ENCODE measurements around the gene TBPL2. TPM values are rescaled to one million over a fixed set of nuclear protein-coding genes. Genes with fewer than 3 reads are reported as not detected.
"Not testable (repeated sequence)": the region's sequence is repeated elsewhere in the genome, so short reads cannot be mapped to it uniquely, and the experiment has no call there.

TBPL2 gene
- total RNA-seq, 2 experiments from 2014 or later: not detected

DNA sequence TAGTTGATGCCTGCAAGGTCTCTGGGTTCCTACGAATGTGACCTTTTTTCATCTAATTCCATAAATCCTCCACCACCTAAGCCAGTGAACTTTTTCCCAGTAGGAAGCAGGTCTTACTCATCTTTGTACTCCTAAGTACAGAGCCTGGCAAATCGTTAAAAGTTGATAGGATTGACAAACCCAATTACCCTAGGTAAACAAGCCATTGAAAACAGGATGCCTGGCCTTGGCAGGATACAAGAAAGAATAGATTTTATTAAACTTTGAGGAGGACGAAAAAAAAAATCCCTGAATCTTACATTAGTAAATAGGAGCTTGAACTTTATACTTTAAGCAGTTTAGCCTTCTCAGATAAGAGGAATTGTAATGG is 5.6 kb downstream of the TBPL2 start:
- ChIA-PET CTCF (interaction anchor here (0.5 to 5.6 kb wide), 5 partner anchors 11 to 1524 kb away, joined by 3 to 30 read pairs (median 4); no protein-coding TSS in a partner anchor), POLR2A (no interaction called here)
- no peak overlapping the region for H3K27ac Mint-ChIP-seq
- H3K27me3 Mint-ChIP-seq: no peaks in the 10 kb centered on the region
- H3K4me3 Mint-ChIP-seq: no peak overlapping the region
- H3K4me1 Mint-ChIP-seq: peaks cover 23% of the 10 kb centered on the region
- DNase-seq: no peak
- no peaks in the 10 kb centered on the region for H3K36me3 Mint-ChIP-seq (ENCODE audit: low read depth)
- H3K9me3 Mint-ChIP-seq: no peaks in the 10 kb centered on the region

DNA sequence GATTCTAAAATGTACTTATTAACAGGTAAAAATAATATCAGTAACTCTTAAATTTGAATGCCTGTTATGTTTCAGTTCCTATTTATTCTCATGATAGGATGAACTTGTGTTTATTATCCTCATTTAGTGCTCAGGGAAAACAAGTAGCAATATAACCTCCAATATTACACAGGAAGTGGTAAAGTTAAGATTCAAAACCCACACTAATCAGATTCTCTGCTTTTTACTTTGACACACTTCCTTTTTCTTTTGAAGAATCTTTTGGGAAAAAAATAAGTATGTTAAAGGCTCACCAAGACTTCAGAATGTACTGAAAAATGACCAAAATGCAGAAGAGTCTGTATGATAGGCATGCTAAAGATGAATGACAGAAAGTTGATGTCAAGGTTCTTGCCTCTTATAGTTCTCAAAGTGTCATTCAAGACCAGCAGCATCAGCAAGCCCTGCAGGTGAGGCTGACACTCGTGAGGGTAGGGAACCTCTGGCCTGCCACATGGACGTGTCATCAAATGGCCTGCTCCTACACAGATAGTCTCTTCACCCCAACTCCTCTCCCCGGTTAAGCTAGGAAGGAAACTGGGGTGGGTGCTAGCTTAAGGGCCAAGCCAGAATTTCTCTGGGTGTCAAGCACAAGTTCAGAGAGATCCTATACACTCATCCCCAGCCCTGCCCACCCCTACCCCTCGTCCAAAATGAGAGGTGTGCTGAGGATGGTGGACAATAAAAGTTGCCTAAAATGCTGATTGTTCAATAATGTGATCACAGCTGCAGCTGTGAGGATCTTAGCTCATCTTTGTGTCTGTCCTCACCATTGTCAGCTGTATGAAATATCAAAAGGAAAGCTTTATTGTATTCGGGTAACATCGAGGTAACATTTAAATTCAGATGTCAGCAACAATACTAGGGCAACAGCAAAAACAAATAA is 6.3 kb downstream of the TBPL2 start:
- Mint-ChIP-seq H3K27ac (peak overlapping the region; percentile 49), H3K4me3 (no peak overlapping the region)
- POLR2A ChIA-PET: no interaction called here

DNA sequence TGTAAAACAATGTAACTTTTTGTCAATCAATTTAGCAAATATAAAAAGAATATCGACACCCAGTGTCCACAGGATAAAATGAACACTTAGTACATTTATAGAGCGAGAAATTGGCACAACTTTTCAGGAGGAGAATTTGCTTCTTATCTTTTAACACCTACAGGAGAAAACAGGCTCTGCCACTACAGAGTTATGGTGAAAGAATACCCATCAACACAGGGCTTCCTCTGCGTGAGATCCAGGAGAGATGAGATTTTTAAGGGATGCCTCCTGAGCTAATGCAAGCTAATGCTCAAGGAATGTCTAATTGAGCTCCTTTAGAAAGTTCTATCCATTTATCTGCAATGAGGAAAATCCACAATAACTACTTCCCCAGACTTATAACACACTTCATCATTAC is 7.8 kb downstream of the TBPL2 start:
- ChIA-PET CTCF (interaction anchor here (0.8 to 5.6 kb wide), 3 partner anchors 14 to 223 kb away, joined by 3 to 30 read pairs (median 3); no protein-coding TSS in a partner anchor), POLR2A (no interaction called here)
- no peak overlapping the region for H3K4me3 Mint-ChIP-seq
- no peaks in the 10 kb centered on the region for H3K9me3 Mint-ChIP-seq
- no peaks in the 10 kb centered on the region for H3K36me3 Mint-ChIP-seq (ENCODE audit: low read depth)
- peaks cover 23% of the 10 kb centered on the region for H3K4me1 Mint-ChIP-seq
- DNase-seq: no peak
- H3K27ac Mint-ChIP-seq: no peak overlapping the region
- H3K27me3 Mint-ChIP-seq: no peaks in the 10 kb centered on the region

More for the DNA sequence above, 6.3 kb downstream of the TBPL2 start:
- no peaks in the 10 kb centered on the region for H3K36me3 Mint-ChIP-seq (ENCODE audit: low read depth)
- no peaks in the 10 kb centered on the region for H3K27me3 Mint-ChIP-seq
- no peak for DNase-seq
- CTCF ChIA-PET: interaction anchor here (0.5 to 5.6 kb wide), 6 partner anchors 12 to 1523 kb away, joined by 3 to 30 read pairs (median 4); no protein-coding TSS in a partner anchor
- H3K9me3 Mint-ChIP-seq: no peaks in the 10 kb centered on the region
- peaks cover 23% of the 10 kb centered on the region for H3K4me1 Mint-ChIP-seq

DNA sequence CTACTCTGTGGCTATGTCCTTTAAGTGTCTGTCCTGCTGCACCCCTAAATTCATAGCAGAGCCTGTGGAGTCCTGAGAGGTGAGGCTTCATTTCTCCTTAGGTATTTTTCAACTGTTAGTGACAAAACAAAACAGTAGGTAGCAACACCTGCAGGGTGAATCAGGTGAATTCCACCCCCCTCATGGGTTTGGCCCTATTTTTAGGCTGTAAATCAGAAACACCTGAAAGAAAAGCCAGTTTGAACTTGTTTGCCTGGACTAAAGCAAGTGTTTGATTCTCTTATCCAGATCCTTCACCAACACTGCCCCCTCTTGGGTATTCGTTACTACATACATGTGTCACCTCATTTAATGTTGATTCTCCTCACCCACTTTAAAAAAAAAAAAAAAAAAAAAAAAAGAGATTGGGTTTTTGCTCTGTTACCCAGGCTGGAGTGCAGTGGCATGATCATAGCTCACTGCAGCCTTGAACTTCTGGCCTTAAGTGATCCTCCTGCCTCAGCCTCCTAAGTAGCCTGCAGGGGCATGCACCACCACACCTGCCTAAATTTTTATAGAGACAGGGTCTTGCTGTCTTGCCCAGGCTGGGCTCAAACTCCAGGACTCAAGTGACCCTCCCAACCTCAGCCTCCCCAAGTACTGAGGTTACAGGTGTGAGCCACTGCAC is 10.3 kb downstream of the TBPL2 start:
- H3K36me3 Mint-ChIP-seq (ENCODE audit: low read depth): no peaks in the 10 kb centered on the region
- H3K4me1 Mint-ChIP-seq: peaks cover 23% of the 10 kb centered on the region
- ChIA-PET POLR2A (no interaction called here), CTCF (interaction anchor here (0.8 to 2.1 kb wide), 4 partner anchors 9 to 217 kb away, joined by 3 to 11 read pairs (median 6); no protein-coding TSS in a partner anchor)
- H3K9me3 Mint-ChIP-seq: no peaks in the 10 kb centered on the region
- no peaks in the 10 kb centered on the region for H3K27me3 Mint-ChIP-seq
- peak; percentile 41 for DNase-seq
- no peak overlapping the region for H3K4me3 Mint-ChIP-seq
- no peak overlapping the region for H3K27ac Mint-ChIP-seq

DNA sequence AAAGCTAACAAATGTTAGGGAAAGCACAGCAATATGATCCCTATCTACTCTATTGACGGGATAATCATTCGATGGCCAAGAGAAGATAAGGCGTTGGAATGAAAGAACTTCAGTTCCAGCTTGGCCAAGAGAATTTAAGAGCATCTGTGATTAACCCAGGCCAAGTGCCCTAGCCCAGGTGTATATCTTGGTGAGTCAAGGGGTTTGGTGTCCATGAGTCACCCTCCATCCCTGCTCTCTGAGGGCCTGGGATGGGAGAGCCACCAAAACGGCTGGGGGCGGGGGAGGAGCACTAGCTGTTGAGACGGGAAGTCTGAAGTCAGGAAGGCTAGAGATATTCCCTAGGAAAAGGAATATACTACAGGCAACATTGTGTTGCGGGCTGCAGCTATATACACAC is 13.0 kb downstream of the TBPL2 start:
- H3K27me3 Mint-ChIP-seq: no peaks in the 10 kb centered on the region
- POLR2A ChIA-PET: no interaction called here
- peaks cover 3% of the 10 kb centered on the region for H3K4me1 Mint-ChIP-seq
- H3K36me3 Mint-ChIP-seq (ENCODE audit: low read depth): no peaks in the 10 kb centered on the region
- DNase-seq: no peak
- H3K9me3 Mint-ChIP-seq: no peaks in the 10 kb centered on the region
- CTCF ChIA-PET: interaction anchor here (0.6 to 3.5 kb wide), 4 partner anchors 10 to 181 kb away, joined by 3 to 13 read pairs (median 4); no protein-coding TSS in a partner anchor
- H3K27ac Mint-ChIP-seq: no peak overlapping the region
- H3K4me3 Mint-ChIP-seq: no peak overlapping the region

DNA sequence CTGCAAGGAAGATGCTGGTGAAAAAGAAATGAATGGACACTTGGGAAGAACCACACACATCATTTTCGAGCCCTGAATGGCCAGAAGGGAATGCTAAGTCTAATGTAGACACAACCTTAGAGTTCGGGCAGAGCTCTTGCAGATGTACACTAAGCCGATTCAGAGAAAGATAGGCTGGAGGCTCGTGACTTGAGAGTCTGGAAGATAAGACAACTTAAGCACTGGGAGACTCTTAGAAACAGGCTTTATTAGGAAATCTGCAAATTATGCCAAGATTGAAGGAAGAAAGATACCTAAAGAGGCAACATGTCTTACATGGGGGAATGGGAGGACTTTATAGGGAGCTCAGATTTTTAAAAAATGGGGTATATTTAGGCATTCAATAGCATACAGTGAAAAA is 13.5 kb downstream of the TBPL2 start:
- no peak overlapping the region for H3K4me3 Mint-ChIP-seq
- no peaks in the 10 kb centered on the region for H3K9me3 Mint-ChIP-seq
- POLR2A ChIA-PET: interaction anchor here (0.5 kb wide), 1 partner anchor 174 kb away, joined by 3 read pairs; no protein-coding TSS in a partner anchor
- CTCF ChIA-PET: interaction anchor here (0.8 to 3.5 kb wide), 4 partner anchors 10 to 183 kb away, joined by 3 to 13 read pairs (median 4); no protein-coding TSS in a partner anchor
- no peak overlapping the region for H3K27ac Mint-ChIP-seq
- DNase-seq: no peak
- peaks cover 3% of the 10 kb centered on the region for H3K4me1 Mint-ChIP-seq
- H3K27me3 Mint-ChIP-seq: no peaks in the 10 kb centered on the region
- no peaks in the 10 kb centered on the region for H3K36me3 Mint-ChIP-seq (ENCODE audit: low read depth)

DNA sequence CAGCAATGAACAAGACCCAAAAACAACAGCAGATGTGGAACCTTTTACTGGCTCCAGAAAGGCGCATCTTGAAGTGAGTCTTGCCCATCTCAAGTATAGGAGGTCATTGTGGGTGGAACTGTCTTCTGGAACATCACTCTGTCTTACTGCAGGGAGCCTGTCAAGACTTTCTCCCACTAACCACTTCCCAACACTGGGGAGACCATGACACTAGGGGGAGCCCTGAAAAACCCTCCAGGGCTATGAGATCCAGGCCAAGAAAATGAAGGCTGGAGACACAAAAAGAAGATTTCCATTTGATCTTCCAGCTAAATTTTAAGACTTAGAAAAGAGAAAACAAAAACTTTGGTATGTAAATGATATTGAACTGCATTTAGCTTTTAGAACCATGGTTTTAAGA is 15.3 kb downstream of the TBPL2 start:
- no peaks in the 10 kb centered on the region for H3K9me3 Mint-ChIP-seq
- H3K27ac Mint-ChIP-seq: no peak overlapping the region
- H3K4me1 Mint-ChIP-seq: peaks cover 3% of the 10 kb centered on the region
- DNase-seq: no peak
- no peak overlapping the region for H3K4me3 Mint-ChIP-seq
- CTCF ChIA-PET: interaction anchor here (0.5 to 1.4 kb wide), 3 partner anchors 9 to 212 kb away, joined by 3 to 4 read pairs (median 4); no protein-coding TSS in a partner anchor
- H3K27me3 Mint-ChIP-seq: no peaks in the 10 kb centered on the region
- POLR2A ChIA-PET: interaction anchor here (1.1 kb wide), 1 partner anchor 9 kb away, joined by 3 read pairs; no protein-coding TSS in a partner anchor
- H3K36me3 Mint-ChIP-seq (ENCODE audit: low read depth): no peaks in the 10 kb centered on the region

DNA sequence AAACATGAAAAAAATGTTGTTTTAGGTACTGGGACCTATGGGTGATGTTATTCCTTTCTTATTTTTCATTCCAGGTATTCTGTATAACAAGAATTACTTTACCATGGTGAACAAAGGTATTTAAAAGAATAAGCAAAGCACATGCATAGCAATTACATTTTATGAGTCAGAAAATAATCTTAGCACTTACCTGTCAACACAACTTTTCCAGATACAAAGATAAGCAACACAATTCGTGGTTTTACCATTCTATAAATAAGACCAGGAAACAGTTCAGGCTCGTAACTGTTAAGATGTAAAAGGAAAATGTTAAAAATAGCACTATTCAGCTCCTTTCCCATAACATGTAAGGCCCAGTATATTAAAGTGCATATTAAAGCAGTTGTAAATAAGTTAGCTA is 16.4 kb downstream of the TBPL2 start:
- no peak for DNase-seq
- Mint-ChIP-seq H3K27ac (no peak overlapping the region), H3K27me3 (no peaks in the 10 kb centered on the region), H3K4me3 (no peak overlapping the region), H3K36me3 (ENCODE audit: low read depth) (no peaks in the 10 kb centered on the region), H3K9me3 (no peaks in the 10 kb centered on the region), H3K4me1 (no peaks in the 10 kb centered on the region)
- ChIA-PET CTCF (no interaction called here), POLR2A (no interaction called here)

DNA sequence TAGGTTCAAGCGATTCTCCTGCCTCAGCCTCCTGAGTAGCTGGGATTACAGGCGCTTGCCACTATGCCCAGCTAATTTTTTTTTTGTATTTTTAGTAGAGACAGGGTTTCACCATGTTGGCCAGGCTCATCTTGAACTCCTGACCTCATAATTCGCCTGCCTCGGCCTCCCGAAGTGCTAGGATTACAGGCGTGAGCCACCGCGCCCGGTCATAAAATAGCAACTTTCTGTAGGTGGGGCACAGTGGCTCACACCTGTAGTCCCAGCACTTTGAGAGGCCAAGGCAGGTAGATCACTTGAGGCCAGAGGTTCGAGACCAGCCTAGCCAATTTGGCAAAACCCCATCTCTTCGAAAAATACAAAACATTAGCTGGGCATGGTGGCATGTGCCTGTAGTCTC is 18.1 kb downstream of the TBPL2 start:
- H3K27me3 Mint-ChIP-seq; H3K4me3 Mint-ChIP-seq; H3K36me3 Mint-ChIP-seq (ENCODE audit: low read depth); CTCF ChIA-PET; H3K27ac Mint-ChIP-seq; H3K4me1 Mint-ChIP-seq; DNase-seq; H3K9me3 Mint-ChIP-seq: not testable (repeated sequence)
- POLR2A ChIA-PET: interaction anchor here (0.9 kb wide), 1 partner anchor 68 kb away, joined by 3 read pairs; no protein-coding TSS in a partner anchor

DNA sequence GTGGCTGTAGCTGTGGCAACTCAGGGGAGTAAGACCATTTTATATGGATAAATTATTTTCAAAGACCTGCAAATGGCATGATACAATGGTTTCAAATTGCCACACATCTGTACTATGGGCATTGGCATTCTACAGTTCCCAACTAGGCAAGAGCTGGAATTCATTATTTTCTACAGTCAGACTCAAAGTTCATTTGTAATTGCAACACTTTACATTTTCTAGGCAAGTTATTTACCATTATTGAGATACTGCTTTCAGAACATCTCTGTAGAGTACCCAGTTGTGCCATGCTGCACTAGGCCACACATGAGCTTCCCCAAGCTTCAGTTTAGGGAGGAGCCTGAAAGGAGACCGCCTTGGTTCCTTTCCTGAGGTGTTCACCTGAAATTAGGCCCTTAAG is 20.8 kb downstream of the TBPL2 start:
- Mint-ChIP-seq H3K27ac (no peak overlapping the region), H3K4me3 (no peak overlapping the region), H3K27me3 (peaks cover 2% of the 10 kb centered on the region), H3K36me3 (ENCODE audit: low read depth) (no peaks in the 10 kb centered on the region), H3K9me3 (no peaks in the 10 kb centered on the region), H3K4me1 (peaks cover 2% of the 10 kb centered on the region)
- no peak for DNase-seq
- CTCF ChIA-PET: interaction anchor here (1.3 to 1.6 kb wide), 4 partner anchors 9 to 174 kb away, joined by 3 to 5 read pairs (median 4); no protein-coding TSS in a partner anchor
- POLR2A ChIA-PET: interaction anchor here (2.0 kb wide), 1 partner anchor 9 kb away, joined by 6 read pairs; no protein-coding TSS in a partner anchor

DNA sequence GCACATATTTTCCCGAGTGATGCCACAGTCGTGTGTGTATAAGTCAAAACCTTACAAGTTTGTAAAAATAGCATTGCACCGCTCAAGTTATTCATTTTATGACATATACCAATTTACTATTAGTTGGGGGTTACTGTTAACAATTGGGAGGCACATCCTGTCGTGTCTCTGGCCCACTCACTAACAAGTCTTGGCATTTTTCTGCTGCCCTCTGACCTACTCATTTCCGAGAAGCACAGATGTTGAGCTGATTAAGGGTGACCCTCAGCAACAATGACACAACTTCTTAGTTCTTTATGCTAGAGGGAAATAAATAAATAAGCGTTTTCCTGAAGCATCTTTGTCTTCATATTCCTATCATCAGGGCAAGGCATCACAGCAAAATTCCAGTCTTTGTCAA is 22.0 kb downstream of the TBPL2 start:
- H3K4me3 Mint-ChIP-seq: no peak overlapping the region
- H3K4me1 Mint-ChIP-seq: peaks cover 2% of the 10 kb centered on the region
- no peaks in the 10 kb centered on the region for H3K36me3 Mint-ChIP-seq (ENCODE audit: low read depth)
- H3K9me3 Mint-ChIP-seq: no peaks in the 10 kb centered on the region
- ChIA-PET CTCF (interaction anchor here (0.9 to 2.0 kb wide), 5 partner anchors 8 to 172 kb away, joined by 3 to 13 read pairs (median 3); no protein-coding TSS in a partner anchor), POLR2A (no interaction called here)
- no peak for DNase-seq
- H3K27ac Mint-ChIP-seq: no peak overlapping the region
- peaks cover 2% of the 10 kb centered on the region for H3K27me3 Mint-ChIP-seq

DNA sequence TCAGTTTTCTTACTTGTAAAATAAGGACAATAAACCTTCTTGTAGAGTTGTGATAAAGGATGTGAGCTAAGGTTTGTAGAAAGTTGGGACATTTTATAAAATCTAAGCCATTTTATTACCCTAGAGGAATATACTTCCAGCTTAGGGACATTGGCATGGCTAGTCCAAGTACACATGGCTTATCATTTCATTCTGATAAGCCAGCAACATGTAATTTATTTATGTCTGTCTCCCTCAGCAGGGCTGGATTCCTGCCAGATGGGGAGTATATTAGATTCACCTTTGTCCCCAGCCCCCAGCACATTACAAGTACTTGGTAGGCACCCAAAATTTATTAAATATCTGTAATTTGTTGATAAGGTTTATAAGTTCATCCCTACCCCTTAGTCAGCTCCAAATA is 22.5 kb downstream of the TBPL2 start:
- no peak for DNase-seq
- Mint-ChIP-seq H3K9me3 (no peaks in the 10 kb centered on the region), H3K4me1 (peaks cover 2% of the 10 kb centered on the region), H3K36me3 (ENCODE audit: low read depth) (no peaks in the 10 kb centered on the region), H3K27ac (no peak overlapping the region), H3K4me3 (no peak overlapping the region), H3K27me3 (peaks cover 2% of the 10 kb centered on the region)
- CTCF ChIA-PET: interaction anchor here (0.7 to 2.0 kb wide), 5 partner anchors 10 to 1758 kb away, joined by 3 to 13 read pairs (median 3); no protein-coding TSS in a partner anchor
- POLR2A ChIA-PET: no interaction called here

DNA sequence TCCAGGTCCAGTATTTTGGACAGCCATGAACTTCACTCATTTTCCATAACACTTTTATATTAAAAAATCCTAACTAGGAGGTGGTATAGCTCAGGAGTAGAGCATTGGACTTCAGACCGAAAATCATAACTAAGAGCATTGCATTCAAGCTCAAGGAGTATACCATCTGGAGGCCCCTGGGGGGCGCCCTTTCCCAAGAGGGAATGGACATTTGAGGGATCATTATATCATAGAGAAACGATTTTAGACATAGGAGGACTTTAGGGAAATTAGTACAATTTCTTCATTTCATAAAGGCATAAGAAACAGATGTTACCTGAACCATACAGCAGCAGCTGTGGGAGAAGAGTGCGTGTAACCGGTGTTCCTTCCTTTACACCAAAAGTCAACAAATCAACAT is 23.6 kb downstream of the TBPL2 start:
- Mint-ChIP-seq H3K9me3 (no peaks in the 10 kb centered on the region), H3K4me1 (peaks cover 9% of the 10 kb centered on the region), H3K27ac (no peak overlapping the region), H3K36me3 (ENCODE audit: low read depth) (no peaks in the 10 kb centered on the region), H3K4me3 (no peak overlapping the region), H3K27me3 (peaks cover 2% of the 10 kb centered on the region)
- ChIA-PET POLR2A (interaction anchor here (0.9 kb wide), 1 partner anchor 8 kb away, joined by 3 read pairs; no protein-coding TSS in a partner anchor), CTCF (interaction anchor here (0.6 to 2.0 kb wide), 14 partner anchors 8 to 1068 kb away, joined by 3 to 13 read pairs (median 3); no protein-coding TSS in a partner anchor)
- DNase-seq: peak; percentile 21

All from activated CD4-positive, alpha-beta memory T cell treated with anti-CD3 and anti-CD28 coated beads, Interleukin-2, amount 10 ng/mL, durations not matched to agents 7 days and 5 days (primary cell).